GM12874 (cell line): ENCODE results near the gene A1BG.

Experiments
- CTCF ChIP-seq: IDR thresholded peaks from 2 replicates; pipeline ENCODE4 v1.5.1; 2011; ENCODE audit warnings: low read depth, mild to moderate bottlenecking, control low read depth, low read length, moderate library complexity; ENCODE audit not compliant: insufficient read depth

The A1BG gene

GRCh38 chr19:58305932-58306323 is 47.4 kb downstream of the A1BG start:
- TF ChIP-seq CTCF: no peak

DNA sequence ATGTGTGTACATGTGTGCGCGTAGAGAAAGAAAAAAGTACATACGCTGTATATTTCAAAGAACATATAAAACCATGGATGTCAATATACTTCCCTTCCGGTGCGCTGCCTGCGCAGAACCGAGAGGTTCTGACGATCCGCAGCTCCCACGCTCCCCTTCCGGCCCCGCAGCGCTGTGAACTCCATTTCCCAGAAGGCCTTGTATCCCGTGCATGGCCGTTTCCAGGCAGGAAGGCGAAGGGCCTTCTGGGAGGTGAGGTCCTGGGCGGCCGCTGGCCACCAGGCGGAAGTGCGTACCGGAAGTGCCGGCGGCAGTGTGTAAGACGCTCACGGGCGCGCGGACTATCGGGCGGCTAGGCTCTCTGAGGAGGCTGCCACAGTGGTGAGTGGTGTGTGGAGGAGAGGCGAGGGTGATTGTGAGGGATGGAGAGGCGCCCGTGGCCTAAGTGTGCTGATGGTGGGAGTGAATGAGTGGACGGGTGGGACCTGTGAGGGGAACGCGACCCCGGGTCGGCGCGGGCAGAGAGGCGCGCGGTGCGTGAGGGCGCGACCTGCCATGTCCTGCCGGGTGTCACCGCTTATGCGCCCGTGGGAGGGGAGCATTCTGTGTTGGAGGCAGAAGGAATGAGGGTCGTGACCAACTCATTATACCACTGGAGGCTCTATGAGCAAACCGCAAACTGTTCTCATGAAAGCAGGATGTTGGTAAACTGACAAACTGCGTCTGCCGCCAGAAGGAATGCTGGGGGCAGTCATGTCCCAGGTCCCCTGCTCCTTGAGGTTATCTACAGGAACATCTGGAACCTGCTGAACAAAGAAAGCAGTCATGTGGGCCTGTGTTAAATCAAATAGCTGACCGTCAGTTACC is 48.0 kb downstream of the A1BG start, which contains the start of gene ERVK3-1:
TSS of gene ERVK3-1 (plus strand) at position 313 of the 867 bp plus-strand sequence. CDS start 6,792 bp downstream, outside the sequence.
- TF ChIP-seq CTCF: no peak

- TF ChIP-seq CTCF: no peak
Observed at GRCh38 chr19:58304748-58305064, 48.6 kb downstream of the A1BG start.

DNA sequence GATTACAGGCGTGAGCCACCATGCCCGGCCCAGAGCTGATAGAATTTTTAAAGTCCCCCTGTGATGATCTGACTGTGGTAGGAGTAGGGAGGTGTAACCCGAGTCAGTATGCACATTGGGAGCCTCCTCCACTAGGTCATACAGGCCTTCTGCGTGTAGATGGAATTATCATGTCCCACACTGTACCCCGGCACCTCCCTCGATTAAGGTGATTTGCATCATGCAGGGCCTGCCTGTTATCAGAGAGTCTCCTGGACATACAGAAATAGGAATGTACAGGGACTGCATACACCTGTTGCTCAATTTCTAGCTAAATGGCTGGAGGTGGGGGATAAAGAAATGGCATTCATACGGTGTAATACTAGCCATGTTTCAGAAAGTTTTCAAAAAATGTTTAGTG is 49.0 kb downstream of the A1BG start:
- TF ChIP-seq CTCF: no peak

GRCh38 chr19:58300620-58301019 is 52.7 kb downstream of the A1BG start:
- TF ChIP-seq CTCF: no peak

- no peak for TF ChIP-seq CTCF
Observed at GRCh38 chr19:58296104-58296503, 57.2 kb downstream of the A1BG start.
